Measurements from ENCODE around the gene PASK. TPM values are rescaled to one million over a fixed set of nuclear protein-coding genes. Genes with fewer than 3 reads are reported as not detected.

PASK gene
- total RNA-seq, 1 donor from 2014 or later, result 60.4 TPM

GRCh38 chr2:241110089-241110606 lies 39.1 kb downstream of the PASK start:
- no peaks in the 10 kb centered on the region for H3K9me3 Mint-ChIP-seq (ENCODE audit: low read depth)
- H3K4me3 Mint-ChIP-seq (ENCODE audit: low read depth), result no peak overlapping the region
- no peaks in the 10 kb centered on the region for H3K4me1 Mint-ChIP-seq (ENCODE audit: low read depth)
- no peak for TF ChIP-seq CTCF (IDR thresholded peaks at IDR 0.05; ENCODE audit: unreplicated experiment)
- no peak for DNase-seq (ENCODE audit: low spot score, unreplicated experiment)
- H3K27ac Mint-ChIP-seq, result no peak overlapping the region
- no peaks in the 10 kb centered on the region for H3K27me3 Mint-ChIP-seq
- peaks cover 6% of the 10 kb centered on the region for H3K36me3 Mint-ChIP-seq (ENCODE audit: insufficient read depth)

- Mint-ChIP-seq H3K4me3 (ENCODE audit: low read depth) (no peak overlapping the region), H3K27me3 (no peaks in the 10 kb centered on the region), H3K4me1 (ENCODE audit: low read depth) (no peaks in the 10 kb centered on the region), H3K9me3 (ENCODE audit: low read depth) (no peaks in the 10 kb centered on the region), H3K36me3 (ENCODE audit: insufficient read depth) (peaks cover 3% of the 10 kb centered on the region), H3K27ac (no peak overlapping the region)
- TF ChIP-seq CTCF (IDR thresholded peaks at IDR 0.05; ENCODE audit: unreplicated experiment), result no peak
- no peak for DNase-seq (ENCODE audit: low spot score, unreplicated experiment)
These were observed 39.8 kb downstream of the PASK start for GRCh38 chr2:241109210-241110088.

GRCh38 chr2:241108271-241109209 lies 40.7 kb downstream of the PASK start:
- DNase-seq (ENCODE audit: low spot score, unreplicated experiment), result no peak
- H3K4me3 Mint-ChIP-seq (ENCODE audit: low read depth), result no peak overlapping the region
- H3K36me3 Mint-ChIP-seq (ENCODE audit: insufficient read depth), result peaks cover 3% of the 10 kb centered on the region
- no peaks in the 10 kb centered on the region for H3K27me3 Mint-ChIP-seq
- H3K9me3 Mint-ChIP-seq (ENCODE audit: low read depth), result no peaks in the 10 kb centered on the region
- TF ChIP-seq CTCF (IDR thresholded peaks at IDR 0.05; ENCODE audit: unreplicated experiment), result no peak
- H3K27ac Mint-ChIP-seq, result peak overlapping the region; percentile 82
- H3K4me1 Mint-ChIP-seq (ENCODE audit: low read depth), result no peaks in the 10 kb centered on the region

GRCh38 chr2:241107031-241107783 lies 42.1 kb downstream of the PASK start:
- H3K27ac Mint-ChIP-seq, result no peak overlapping the region
- no peaks in the 10 kb centered on the region for H3K9me3 Mint-ChIP-seq (ENCODE audit: low read depth)
- no peaks in the 10 kb centered on the region for H3K27me3 Mint-ChIP-seq
- no peak for TF ChIP-seq CTCF (IDR thresholded peaks at IDR 0.05; ENCODE audit: unreplicated experiment)
- peaks cover 4% of the 10 kb centered on the region for H3K4me1 Mint-ChIP-seq (ENCODE audit: low read depth)
- no peak for DNase-seq (ENCODE audit: low spot score, unreplicated experiment)
- no peak overlapping the region for H3K4me3 Mint-ChIP-seq (ENCODE audit: low read depth)
- peaks cover 3% of the 10 kb centered on the region for H3K36me3 Mint-ChIP-seq (ENCODE audit: insufficient read depth)
